ENCODE measurements around the gene DRAM1. TPM values are rescaled to one million over a fixed set of nuclear protein-coding genes. Genes with fewer than 3 reads are reported as not detected.
A peak's percentile ranks its signal among the peaks of the same experiment; 100 is the strongest.

Gene DRAM1
- total RNA-seq, 4 donors from 2014 or later = 3.7 to 20.1 (median 8.7) TPM

DNA sequence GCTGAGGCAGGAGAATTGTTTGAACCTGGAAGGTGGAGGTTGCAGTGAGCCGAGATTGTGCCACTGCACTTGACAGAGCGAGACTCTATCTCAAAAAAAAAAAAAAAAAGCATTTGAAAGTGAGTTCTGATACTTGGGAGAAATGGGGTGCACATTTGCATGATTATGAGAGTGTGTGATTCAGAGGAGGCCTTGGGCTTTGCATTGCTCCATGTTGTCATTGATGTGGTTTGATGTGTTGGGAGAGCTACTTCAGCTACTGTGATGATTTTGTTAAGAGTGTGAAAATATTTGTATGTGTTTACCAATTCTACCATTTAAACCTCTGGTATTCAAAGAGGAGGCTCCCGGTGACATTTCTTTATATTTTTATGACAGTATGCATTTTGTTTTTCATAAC lies 24.4 kb downstream of the DRAM1 start:
- no peaks in the 10 kb centered on the region for H3K27me3 ChIP-seq
- H3K9me3 ChIP-seq = no peaks in the 10 kb centered on the region
- H3K4me3 ChIP-seq = no peak overlapping the region
- WGBS, 2 donors (ENCODE audit: low coverage in 1 of 2) = 63 to 96% methylated on average over 3 of the region's 3 CpGs
- H3K36me3 ChIP-seq = no peaks in the 10 kb centered on the region
- in situ Hi-C loops (cut with MboI; ENCODE audit: low pct_ligation_motif_present in 1 of 4, low pct_unique_long_range_greater_than_20kb in 1 of 4, low sequenced_read_pairs in 3 of 4) (no loop called here), intact Hi-C loops (cut with DNase I; ENCODE audit: low total_unique reads) (no loop called here)
- TF ChIP-seq POLR2AphosphoS5 (IDR thresholded peaks at IDR 0.05) (no peak), POLR2A (IDR thresholded peaks at IDR 0.05) (no peak), EP300 (IDR thresholded peaks at IDR 0.05; ENCODE audit: low read depth) (no peak)
- TF ChIP-seq, protein P1, sequence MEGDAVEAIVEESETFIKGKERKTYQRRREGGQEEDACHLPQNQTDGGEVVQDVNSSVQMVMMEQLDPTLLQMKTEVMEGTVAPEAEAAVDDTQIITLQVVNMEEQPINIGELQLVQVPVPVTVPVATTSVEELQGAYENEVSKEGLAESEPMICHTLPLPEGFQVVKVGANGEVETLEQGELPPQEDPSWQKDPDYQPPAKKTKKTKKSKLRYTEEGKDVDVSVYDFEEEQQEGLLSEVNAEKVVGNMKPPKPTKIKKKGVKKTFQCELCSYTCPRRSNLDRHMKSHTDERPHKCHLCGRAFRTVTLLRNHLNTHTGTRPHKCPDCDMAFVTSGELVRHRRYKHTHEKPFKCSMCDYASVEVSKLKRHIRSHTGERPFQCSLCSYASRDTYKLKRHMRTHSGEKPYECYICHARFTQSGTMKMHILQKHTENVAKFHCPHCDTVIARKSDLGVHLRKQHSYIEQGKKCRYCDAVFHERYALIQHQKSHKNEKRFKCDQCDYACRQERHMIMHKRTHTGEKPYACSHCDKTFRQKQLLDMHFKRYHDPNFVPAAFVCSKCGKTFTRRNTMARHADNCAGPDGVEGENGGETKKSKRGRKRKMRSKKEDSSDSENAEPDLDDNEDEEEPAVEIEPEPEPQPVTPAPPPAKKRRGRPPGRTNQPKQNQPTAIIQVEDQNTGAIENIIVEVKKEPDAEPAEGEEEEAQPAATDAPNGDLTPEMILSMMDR (IDR thresholded peaks at IDR 0.05) = no peak
- H3K27ac ChIP-seq = no peak overlapping the region
- peaks cover 0 to 10% (median 3%) of the 10 kb centered on the region in 4 donors for H3K4me1 ChIP-seq
- no peak for DNase-seq

DNA sequence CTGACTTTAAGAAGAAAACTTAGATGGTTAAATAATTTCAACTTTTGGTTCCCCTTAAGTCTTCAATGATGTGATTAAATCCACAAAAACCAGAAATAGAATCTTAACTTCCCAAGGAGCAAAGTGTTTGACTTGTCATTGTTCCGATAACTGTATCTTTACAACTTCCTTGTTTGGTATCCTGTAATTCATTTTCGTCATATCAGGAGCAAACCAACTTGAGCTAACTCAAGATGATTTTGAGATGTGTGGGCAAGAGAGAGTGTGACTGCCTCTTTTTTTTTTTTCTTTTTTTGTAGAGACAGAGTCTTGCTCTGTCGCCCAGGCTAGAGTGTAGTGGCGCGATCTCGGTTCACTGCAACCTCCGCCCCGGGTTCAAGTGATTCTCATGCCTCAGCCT lies 25.3 kb downstream of the DRAM1 start:
- H3K4me1 ChIP-seq = peaks cover 0 to 10% (median 3%) of the 10 kb centered on the region in 4 donors
- DNase-seq = no peak
- no peaks in the 10 kb centered on the region for H3K9me3 ChIP-seq
- no peaks in the 10 kb centered on the region for H3K36me3 ChIP-seq
- peak overlapping the region in 2 of 4 donors; percentile 22 for H3K27ac ChIP-seq
- in situ Hi-C loops (cut with MboI; ENCODE audit: low pct_ligation_motif_present in 1 of 4, low pct_unique_long_range_greater_than_20kb in 1 of 4, low sequenced_read_pairs in 3 of 4) = no loop called here
- intact Hi-C loops (cut with DNase I; ENCODE audit: low total_unique reads) = no loop called here
- no peaks in the 10 kb centered on the region for H3K27me3 ChIP-seq
- no peak for TF ChIP-seq EP300 (IDR thresholded peaks at IDR 0.05; ENCODE audit: low read depth)
- no peak for TF ChIP-seq POLR2AphosphoS5 (IDR thresholded peaks at IDR 0.05)
- TF ChIP-seq, protein P1 (IDR thresholded peaks at IDR 0.05) = no peak
- TF ChIP-seq POLR2A (IDR thresholded peaks at IDR 0.05) = no peak
- no peak overlapping the region for H3K4me3 ChIP-seq
- WGBS, 2 donors (ENCODE audit: low coverage in 1 of 2) = 58 to 70% methylated on average over 4 to 8 of the region's 8 CpGs

DNA sequence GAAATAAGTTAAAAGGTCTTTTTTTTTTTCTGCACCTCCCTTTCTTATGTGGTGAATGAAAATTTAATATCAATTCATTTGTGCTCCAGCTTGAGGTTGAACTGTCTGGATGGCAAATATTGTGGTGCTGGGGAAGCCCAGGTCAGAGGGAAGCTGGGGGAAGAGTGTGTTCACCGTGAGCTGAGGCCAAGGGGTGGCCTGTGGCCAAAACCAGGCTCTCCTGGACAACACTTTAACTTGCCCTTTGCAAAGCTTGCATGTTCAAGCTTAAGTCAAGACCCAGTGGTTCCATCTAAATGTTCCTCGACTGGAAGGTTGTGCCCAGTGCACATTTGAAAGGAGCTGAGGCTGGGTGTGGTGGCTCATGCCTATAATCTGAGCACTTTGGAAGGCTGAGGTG lies 28.8 kb downstream of the DRAM1 start:
- H3K4me1 ChIP-seq = peaks cover 0 to 18% (median 6%) of the 10 kb centered on the region in 4 donors
- intact Hi-C loops (cut with DNase I; ENCODE audit: low total_unique reads) (no loop called here), in situ Hi-C loops (cut with MboI; ENCODE audit: low pct_ligation_motif_present in 1 of 4, low pct_unique_long_range_greater_than_20kb in 1 of 4, low sequenced_read_pairs in 3 of 4) (no loop called here)
- no peaks in the 10 kb centered on the region for H3K27me3 ChIP-seq
- H3K27ac ChIP-seq = no peak overlapping the region
- H3K9me3 ChIP-seq = no peaks in the 10 kb centered on the region
- no peak for TF ChIP-seq POLR2A (IDR thresholded peaks at IDR 0.05)
- no peak for TF ChIP-seq EP300 (IDR thresholded peaks at IDR 0.05; ENCODE audit: low read depth)
- TF ChIP-seq POLR2AphosphoS5 (IDR thresholded peaks at IDR 0.05) = no peak
- TF ChIP-seq, protein P1 (IDR thresholded peaks at IDR 0.05) = no peak
- no peak for DNase-seq
- no peak overlapping the region for H3K4me3 ChIP-seq
- WGBS, 2 donors (ENCODE audit: low coverage in 1 of 2) = 83 to 90% methylated on average over 2 of the region's 2 CpGs
- no peaks in the 10 kb centered on the region for H3K36me3 ChIP-seq

DNA sequence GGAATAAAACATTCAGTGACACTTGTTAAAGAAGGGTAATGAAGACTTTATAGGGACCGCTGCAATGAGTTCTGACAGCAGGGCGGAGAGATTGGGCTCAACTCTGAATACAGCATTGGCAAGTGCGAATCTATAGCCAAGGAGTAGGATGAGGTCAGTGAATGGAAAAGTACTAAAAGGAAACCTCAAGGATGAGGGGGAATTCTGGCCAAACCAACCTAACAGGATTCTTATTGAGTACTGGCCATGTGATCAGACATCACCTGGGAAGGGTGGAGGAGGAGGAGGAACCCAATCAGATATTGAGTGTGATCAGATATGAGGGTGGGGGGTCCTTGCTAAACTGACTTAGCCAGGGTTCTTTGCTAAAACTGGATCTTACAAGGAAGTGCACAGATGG lies 31.0 kb downstream of the DRAM1 start:
- TF ChIP-seq, protein P1 (IDR thresholded peaks at IDR 0.05) = no peak
- TF ChIP-seq POLR2AphosphoS5 (IDR thresholded peaks at IDR 0.05) (no peak), EP300 (IDR thresholded peaks at IDR 0.05; ENCODE audit: low read depth) (no peak), POLR2A (IDR thresholded peaks at IDR 0.05) (no peak)
- DNase-seq = no peak
- H3K27ac ChIP-seq = no peak overlapping the region
- H3K27me3 ChIP-seq = no peaks in the 10 kb centered on the region
- intact Hi-C loops (cut with DNase I; ENCODE audit: low total_unique reads) = no loop called here
- peaks cover 0 to 12% (median 2%) of the 10 kb centered on the region in 4 donors for H3K4me1 ChIP-seq
- no peak overlapping the region for H3K4me3 ChIP-seq
- in situ Hi-C loops (cut with MboI; ENCODE audit: low pct_ligation_motif_present in 1 of 4, low pct_unique_long_range_greater_than_20kb in 1 of 4, low sequenced_read_pairs in 3 of 4) = no loop called here
- WGBS, 2 donors (ENCODE audit: low coverage in 1 of 2) = 93 to 100% methylated on average over 3 of the region's 3 CpGs
- H3K36me3 ChIP-seq = no peaks in the 10 kb centered on the region
- no peaks in the 10 kb centered on the region for H3K9me3 ChIP-seq

All from transverse colon (tissue), 4 donors.